Gastroesophageal sphincter (tissue), 2 donors: ENCODE measurements around the gene SPTBN5.

Experiments
- POLR2A ChIP-seq, 2 donors: fragments of 450-650 bp; IDR thresholded peaks; one replicate each; pipeline ENCODE4 v1.6.1; 2017; ENCODE audit warnings: antibody characterized with exemption in 2 of 2, mild to moderate bottlenecking in 2 of 2, moderate library complexity in 1 of 2
- POLR2AphosphoS5 ChIP-seq: sonication (generic); formaldehyde crosslinking; IDR thresholded peaks from one replicate; pipeline ENCODE4 v1.6.1; 2017; ENCODE audit warnings: antibody characterized with exemption

GRCh38 chr15:41932101-41932500, 38.2 kb upstream of the SPTBN5 start:
- TF ChIP-seq POLR2A (IDR thresholded peaks at IDR 0.05) (no peak), POLR2AphosphoS5 (no peak)
